BE2C (cell line): ENCODE data around the gene TRPC6.

Source experiments
- DNase-seq: peaks from one replicate; pipeline ENCODE4 v3.0.0-alpha.2; 2020
- H3K27me3 ChIP-seq: fragments of 250-450 bp; sonication (Bioruptor Pico); 2 replicates; pipeline ENCODE4 v1.5.1; 2020; ENCODE audit warnings: mild to moderate bottlenecking
- H3K36me3 ChIP-seq: fragments of 250-450 bp; sonication (Bioruptor Pico); 2 replicates; pipeline ENCODE4 v1.5.1; 2020; ENCODE audit warnings: mild to moderate bottlenecking
- H3K4me1 ChIP-seq: fragments of 250-450 bp; sonication (Bioruptor Pico); 2 replicates; pipeline ENCODE4 v1.5.1; 2020
- H3K4me3 ChIP-seq: 2 replicates; pipeline ENCODE4 v1.5.1; 2011; ENCODE audit warnings: low read depth, low read length
- H3K9me3 ChIP-seq: fragments of 250-450 bp; sonication (Bioruptor Pico); 2 replicates; pipeline ENCODE4 v1.5.1; 2020
- CTCF ChIP-seq: IDR thresholded peaks from 2 replicates; pipeline ENCODE4 v1.5.1; 2012; ENCODE audit warnings: mild to moderate bottlenecking, low read depth, low read length

The TRPC6 gene

GRCh38 chr11:101600924-101601323 is 17.1 kb upstream of the TRPC6 start:
- Histone ChIP-seq H3K9me3 (no peaks in the 10 kb centered on the region), H3K4me3 (no peak overlapping the region), H3K36me3 (no peaks in the 10 kb centered on the region), H3K27me3 (no peaks in the 10 kb centered on the region), H3K4me1 (no peaks in the 10 kb centered on the region)
- no peak for TF ChIP-seq CTCF
- DNase-seq = no peak

GRCh38 chr11:101586965-101587364 is 3.2 kb upstream of the TRPC6 start:
- DNase-seq = no peak
- Histone ChIP-seq H3K4me1 (no peaks in the 10 kb centered on the region), H3K9me3 (no peaks in the 10 kb centered on the region; the same call in 1 of the 2 replicates), H3K4me3 (no peak overlapping the region), H3K36me3 (no peaks in the 10 kb centered on the region), H3K27me3 (peaks cover 11% of the 10 kb centered on the region)
- TF ChIP-seq CTCF = no peak

- TF ChIP-seq CTCF = no peak
- Histone ChIP-seq H3K27me3 (peaks cover 11% of the 10 kb centered on the region), H3K4me3 (no peak overlapping the region), H3K4me1 (no peaks in the 10 kb centered on the region), H3K9me3 (no peaks in the 10 kb centered on the region; the same call in 1 of the 2 replicates), H3K36me3 (no peaks in the 10 kb centered on the region)
- DNase-seq = no peak
These were observed 848 bp upstream of the TRPC6 start for GRCh38 chr11:101584655-101585054.

- Histone ChIP-seq H3K4me3 (no peak overlapping the region), H3K36me3 (no peaks in the 10 kb centered on the region), H3K27me3 (peaks cover 11% of the 10 kb centered on the region), H3K4me1 (no peaks in the 10 kb centered on the region), H3K9me3 (no peaks in the 10 kb centered on the region; the same call in 1 of the 2 replicates)
- no peak for DNase-seq
- no peak for TF ChIP-seq CTCF
These were observed 315 bp upstream of the TRPC6 start for GRCh38 chr11:101584129-101584515.

GRCh38 chr11:101582989-101583250 is 887 bp downstream of the TRPC6 start:
- TF ChIP-seq CTCF = no peak
- no peaks in the 10 kb centered on the region for H3K36me3 ChIP-seq
- peaks cover 11% of the 10 kb centered on the region for H3K27me3 ChIP-seq
- no peak for DNase-seq
- H3K9me3 ChIP-seq = no peaks in the 10 kb centered on the region; the same call in 1 of the 2 replicates
- H3K4me1 ChIP-seq = no peaks in the 10 kb centered on the region
- no peak overlapping the region for H3K4me3 ChIP-seq

GRCh38 chr11:101582236-101582988 is 1.4 kb downstream of the TRPC6 start:
- peaks cover 11% of the 10 kb centered on the region for H3K27me3 ChIP-seq
- H3K4me3 ChIP-seq = no peak overlapping the region

More at GRCh38 chr11:101582236-101582988, 1.4 kb downstream of the TRPC6 start:
- DNase-seq = no peak
- TF ChIP-seq CTCF = no peak
- Histone ChIP-seq H3K9me3 (no peaks in the 10 kb centered on the region; the same call in 1 of the 2 replicates), H3K4me1 (no peaks in the 10 kb centered on the region), H3K36me3 (no peaks in the 10 kb centered on the region)
